OCI-LY7 (cell line): ENCODE measurements around the gene SDF2. TPM values are rescaled to one million over a fixed set of nuclear protein-coding genes. Genes with fewer than 3 reads are reported as not detected.

Source experiments
- BruUV-seq: library from RNA; stranded (reverse); fragments of 400-500 nt; replicated peaks from 2 replicates; lab custom pipeline; 2021; lab: Mats Ljungman, UMichigan
- CTCF ChIA-PET: fragments of 300-600 bp; sonication (Branson Sonifier 250); formaldehyde crosslinking; loops from one replicate; lab custom pipeline; 2022; ENCODE audit warnings: antibody characterized with exemption; ENCODE audit not compliant: unreplicated experiment; lab: Charles Lee
- POLR2A ChIA-PET: fragments of 300-600 bp; sonication (Branson Sonifier 250); formaldehyde crosslinking; loops from one replicate; lab custom pipeline; 2022; ENCODE audit warnings: antibody characterized with exemption; lab: Charles Lee
- DNase-seq: peaks from one replicate; pipeline ENCODE4 v3.0.0-alpha.2; 2015; ENCODE audit warnings: low spot score
- H2AFZ ChIP-seq: fragments of 200-600 bp; sonication (generic), shearing (Covaris generic); 2 replicates; pipeline ENCODE4 v1.6.1; 2014; ENCODE audit warnings: mild to moderate bottlenecking, antibody characterized with exemption, low read length, moderate library complexity
- H3K27ac ChIP-seq: fragments of 200-600 bp; sonication (generic); 2 replicates; pipeline ENCODE4 v1.5.1; 2014; ENCODE audit warnings: mixed run types, low read depth, mild to moderate bottlenecking, moderate library complexity, low read length, inconsistent platforms; ENCODE audit not compliant: poor library complexity, severe bottlenecking
- H3K36me3 ChIP-seq: fragments of 200-600 bp; sonication (generic); 2 replicates; pipeline ENCODE4 v1.6.1; 2014; ENCODE audit warnings: mild to moderate bottlenecking, antibody characterized with exemption, low read length, moderate library complexity, mixed read lengths; ENCODE audit not compliant: insufficient read depth
- H3K4me1 ChIP-seq: fragments of 200-600 bp; sonication (generic); 2 replicates; pipeline ENCODE4 v1.5.1; 2014; ENCODE audit warnings: mild to moderate bottlenecking, low read length; ENCODE audit not compliant: insufficient read depth, poor library complexity, severe bottlenecking
- H3K4me2 ChIP-seq: fragments of 200-600 bp; sonication (generic); 2 replicates; pipeline ENCODE4 v1.6.1; 2014; ENCODE audit warnings: mild to moderate bottlenecking, low read length
- H3K4me3 ChIP-seq: fragments of 200-600 bp; sonication (generic); 2 replicates; pipeline ENCODE4 v1.5.1; 2014; ENCODE audit warnings: mild to moderate bottlenecking, low read depth, low read length; ENCODE audit not compliant: poor library complexity, severe bottlenecking
- H3K79me2 ChIP-seq: fragments of 200-600 bp; sonication (generic); 2 replicates; pipeline ENCODE4 v1.6.1; 2016; ENCODE audit warnings: low read depth, mild to moderate bottlenecking, low read length, moderate library complexity, mixed read lengths; ENCODE audit not compliant: insufficient read depth
- H3K9me2 ChIP-seq: fragments of 200-600 bp; sonication (generic); 2 replicates; pipeline ENCODE4 v1.6.1; 2016; ENCODE audit warnings: mild to moderate bottlenecking, low read length, mixed read lengths; ENCODE audit not compliant: insufficient read depth
- H3K9me3 ChIP-seq: fragments of 200-600 bp; sonication (generic); 2 replicates; pipeline ENCODE4 v1.6.1; 2014; ENCODE audit warnings: mild to moderate bottlenecking, mixed run types, low read length, mixed read lengths
- H4K20me1 ChIP-seq: fragments of 200-600 bp; sonication (generic); 2 replicates; pipeline ENCODE4 v1.6.1; 2014; ENCODE audit warnings: mild to moderate bottlenecking, antibody characterized with exemption, low read length, moderate library complexity, mixed read lengths; ENCODE audit not compliant: insufficient read depth
- EZH2phosphoT487 ChIP-seq: fragments of 200-600 bp; sonication (generic); IDR thresholded peaks from 2 replicates; pipeline ENCODE4 v1.6.1; 2018; ENCODE audit warnings: low read depth, borderline replicate concordance, mild to moderate bottlenecking, mixed run types, antibody characterized with exemption, low read length, moderate library complexity, mixed read lengths
- intact Hi-C: fragments of 100-400 bp; cut with micrococcal nuclease; formaldehyde crosslinking; loops from one replicate; pipeline ENCODE4 v1.10.0; 2022; ENCODE audit not compliant: unreplicated experiment
- total RNA-seq, 2 experiments: library from RNA; depleted of rRNA in 1 of 2; stranded (reverse); fragments of >200 nt in 1 of 2; shearing (Covaris generic) in 1 of 2; gene quantifications; 2 replicates each; pipeline ENCODE4 v1.2.3, GENCODE V29; 2014 to 2022
- TF ChIP-seq, protein P1 (sequence below): fragments of 200-600 bp; sonication (generic); conservative IDR thresholded peaks from 2 replicates; pipeline ENCODE4 v1.5.1; 2014; ENCODE audit warnings: mild to moderate bottlenecking, antibody characterized with exemption, low read length, moderate library complexity, mixed read lengths

Gene SDF2
- total RNA-seq, 2 experiments from 2014 or later, result 31.8 to 38.6 TPM

DNA sequence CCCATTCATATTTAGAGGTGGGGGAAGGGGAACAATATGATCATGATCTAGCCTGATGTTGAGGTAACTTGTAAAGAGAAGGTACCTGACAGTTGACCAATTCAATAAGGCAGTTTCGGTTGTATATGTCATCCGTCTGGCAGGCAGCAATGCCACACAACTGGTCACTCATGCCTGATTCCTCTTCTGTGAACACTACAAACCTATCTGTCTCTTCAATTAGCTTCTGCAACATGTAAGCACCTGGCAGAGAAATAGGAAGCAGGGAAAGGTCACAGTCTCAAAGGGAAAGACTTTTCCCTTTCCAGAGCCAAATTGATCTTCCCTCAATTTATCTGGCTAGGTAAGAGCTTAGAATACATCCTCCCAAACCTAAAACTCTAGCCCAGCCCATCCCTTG lies 37.6 kb downstream of the SDF2 start:
- Histone ChIP-seq H3K36me3 (peaks cover 95% of the 10 kb centered on the region), H3K4me3 (no peak overlapping the region), H3K27ac (peak overlapping the region; percentile 42), H3K4me2 (peak overlapping the region; percentile 15; the same call in 1 of the 2 replicates), H3K9me2 (no peaks in the 10 kb centered on the region), H3K79me2 (no peaks in the 10 kb centered on the region), H3K4me1 (peaks cover 13% of the 10 kb centered on the region), H4K20me1 (no peaks in the 10 kb centered on the region), H2AFZ (no peak overlapping the region), H3K9me3 (no peaks in the 10 kb centered on the region)
- TF ChIP-seq, protein P1, sequence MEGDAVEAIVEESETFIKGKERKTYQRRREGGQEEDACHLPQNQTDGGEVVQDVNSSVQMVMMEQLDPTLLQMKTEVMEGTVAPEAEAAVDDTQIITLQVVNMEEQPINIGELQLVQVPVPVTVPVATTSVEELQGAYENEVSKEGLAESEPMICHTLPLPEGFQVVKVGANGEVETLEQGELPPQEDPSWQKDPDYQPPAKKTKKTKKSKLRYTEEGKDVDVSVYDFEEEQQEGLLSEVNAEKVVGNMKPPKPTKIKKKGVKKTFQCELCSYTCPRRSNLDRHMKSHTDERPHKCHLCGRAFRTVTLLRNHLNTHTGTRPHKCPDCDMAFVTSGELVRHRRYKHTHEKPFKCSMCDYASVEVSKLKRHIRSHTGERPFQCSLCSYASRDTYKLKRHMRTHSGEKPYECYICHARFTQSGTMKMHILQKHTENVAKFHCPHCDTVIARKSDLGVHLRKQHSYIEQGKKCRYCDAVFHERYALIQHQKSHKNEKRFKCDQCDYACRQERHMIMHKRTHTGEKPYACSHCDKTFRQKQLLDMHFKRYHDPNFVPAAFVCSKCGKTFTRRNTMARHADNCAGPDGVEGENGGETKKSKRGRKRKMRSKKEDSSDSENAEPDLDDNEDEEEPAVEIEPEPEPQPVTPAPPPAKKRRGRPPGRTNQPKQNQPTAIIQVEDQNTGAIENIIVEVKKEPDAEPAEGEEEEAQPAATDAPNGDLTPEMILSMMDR, result no peak
- TF ChIP-seq EZH2phosphoT487, result no peak
- BruUV-seq, result no TSS peak
- intact Hi-C loops, result loop anchor here (10.0 kb wide), 1 partner anchor 61 kb away; no protein-coding TSS in a partner anchor
- ChIA-PET CTCF (no interaction called here), POLR2A (interaction anchor here (0.8 to 0.9 kb wide), 2 partner anchors 11 to 121 kb away, joined by 3 to 5 read pairs; no protein-coding TSS in a partner anchor)
- peak; percentile 64 for DNase-seq

DNA sequence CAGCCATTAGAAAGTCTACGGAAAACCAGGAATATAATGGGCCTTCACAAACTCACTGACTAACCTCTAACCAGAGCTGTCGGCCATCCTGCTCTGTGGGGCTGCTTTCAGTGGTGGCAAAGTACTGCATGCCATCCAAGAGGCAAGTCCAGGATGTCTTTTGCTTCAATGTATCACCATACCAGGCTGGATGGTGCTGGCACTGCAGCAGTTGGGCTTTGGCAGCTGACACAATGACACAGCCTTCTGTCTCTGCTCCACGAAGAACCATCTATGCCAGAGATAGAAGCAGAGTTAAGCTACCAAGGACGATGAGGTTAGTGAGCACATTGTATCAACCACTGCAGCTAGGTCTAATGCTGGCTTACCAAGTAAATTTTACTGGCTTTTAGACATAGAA lies 38.0 kb downstream of the SDF2 start:
- intact Hi-C loops, result loop anchor here (10.0 kb wide), 1 partner anchor 61 kb away; no protein-coding TSS in a partner anchor
- no peak overlapping the region for H3K4me3 ChIP-seq
- H3K4me2 ChIP-seq, result 0 out of 2 replicates have a peak overlapping the region, but pooled peaks have one; percentile 15
- ChIA-PET CTCF (no interaction called here), POLR2A (no interaction called here)
- peak overlapping the region; percentile 42 for H3K27ac ChIP-seq
- no peak overlapping the region for H2AFZ ChIP-seq
- no peak for DNase-seq
- no TSS peak for BruUV-seq
- H3K4me1 ChIP-seq, result peaks cover 13% of the 10 kb centered on the region
- H3K36me3 ChIP-seq, result peaks cover 97% of the 10 kb centered on the region
- TF ChIP-seq EZH2phosphoT487, result no peak
- TF ChIP-seq, protein P1, result no peak
- no peaks in the 10 kb centered on the region for H3K9me3 ChIP-seq
- no peaks in the 10 kb centered on the region for H3K9me2 ChIP-seq
- no peaks in the 10 kb centered on the region for H4K20me1 ChIP-seq
- H3K79me2 ChIP-seq, result no peaks in the 10 kb centered on the region

DNA sequence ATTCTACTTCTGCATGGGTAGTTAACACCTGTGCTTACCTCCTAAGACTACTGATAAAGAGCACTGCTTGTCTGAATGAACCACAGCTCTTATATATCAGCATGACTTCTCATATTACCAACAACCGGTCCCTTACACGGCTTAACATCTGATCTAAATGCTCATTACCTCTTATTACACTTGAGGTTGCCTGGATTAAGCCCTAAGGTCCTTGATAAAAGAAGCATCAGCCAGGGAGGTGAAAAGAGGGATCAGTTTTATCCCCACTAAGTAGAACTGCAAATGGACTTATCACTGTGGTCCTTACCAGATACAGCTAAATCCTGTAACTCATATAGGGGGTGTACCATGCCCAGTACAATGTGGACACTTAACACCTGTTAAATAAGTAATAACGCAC lies 39.5 kb downstream of the SDF2 start:
- DNase-seq, result no peak
- no peaks in the 10 kb centered on the region for H3K9me3 ChIP-seq
- H3K9me2 ChIP-seq, result no peaks in the 10 kb centered on the region
- H3K4me1 ChIP-seq, result peaks cover 13% of the 10 kb centered on the region
- H3K27ac ChIP-seq, result no peak overlapping the region
- CTCF ChIA-PET, result no interaction called here
- BruUV-seq, result no TSS peak
- no peaks in the 10 kb centered on the region for H3K79me2 ChIP-seq
- no peak overlapping the region for H3K4me2 ChIP-seq
- intact Hi-C loops, result loop anchor here (10.0 kb wide), 1 partner anchor 63 kb away; no protein-coding TSS in a partner anchor
- no peaks in the 10 kb centered on the region for H4K20me1 ChIP-seq
- TF ChIP-seq EZH2phosphoT487, result no peak
- TF ChIP-seq, protein P1, result no peak
- H3K36me3 ChIP-seq, result peaks cover 97% of the 10 kb centered on the region
- no peak overlapping the region for H2AFZ ChIP-seq
- H3K4me3 ChIP-seq, result no peak overlapping the region
- POLR2A ChIA-PET, result no interaction called here
